Measurements from ENCODE around the gene CDX1. TPM values are rescaled to one million over a fixed set of nuclear protein-coding genes. Genes with fewer than 3 reads are reported as not detected.

Gene CDX1
- total and polyA plus RNA-seq, 2 experiments from 2014 or later = 43.3 to 54.6 TPM

GRCh38 chr5:150203832-150204589 is 37.4 kb downstream of the CDX1 start:
- no peaks in the 10 kb centered on the region for H3K9me3 ChIP-seq (ENCODE audit: low read depth)
- 83% methylated on average over 12 of the region's 12 CpGs for WGBS (ENCODE audit: low lambda C conversion rate, missing lambda C conversion rate)
- no peaks in the 10 kb centered on the region for H4K20me1 ChIP-seq (ENCODE audit: insufficient read depth, poor library complexity, severe bottlenecking)

GRCh38 chr5:150204590-150204960 is 38.0 kb downstream of the CDX1 start:
- H3K9me2 ChIP-seq (replicated peaks; ENCODE audit: insufficient read depth) = no peaks in the 10 kb centered on the region
- no peaks in the 10 kb centered on the region for H3K36me3 ChIP-seq (replicated peaks; ENCODE audit: insufficient read depth, low read depth)

More at GRCh38 chr5:150203832-150204589, 37.4 kb downstream of the CDX1 start:
- H3K4me3 ChIP-seq = no peak overlapping the region
- no peaks in the 10 kb centered on the region for H3K79me2 ChIP-seq
- H3K36me3 ChIP-seq (replicated peaks; ENCODE audit: insufficient read depth, low read depth) = no peaks in the 10 kb centered on the region
- H3K27ac ChIP-seq = no peak overlapping the region
- DNase-seq (ENCODE audit: low spot score) = no peak
- H2AFZ ChIP-seq = no peak overlapping the region
- H3K9me2 ChIP-seq (replicated peaks; ENCODE audit: insufficient read depth) = no peaks in the 10 kb centered on the region
- no peaks in the 10 kb centered on the region for H3K27me3 ChIP-seq
- no peaks in the 10 kb centered on the region for H3K4me1 ChIP-seq (ENCODE audit: insufficient read depth)
- no peak for TF ChIP-seq EZH2phosphoT487 (IDR thresholded peaks at IDR 0.05; ENCODE audit: low read depth, severe bottlenecking, unreplicated experiment)
- no peak for TF ChIP-seq EZH2 (IDR thresholded peaks at IDR 0.05; ENCODE audit: borderline replicate concordance)
- no peak for TF ChIP-seq CTCF (IDR thresholded peaks at IDR 0.05; ENCODE audit: poor library complexity)
- H3K4me2 ChIP-seq = no peak overlapping the region

DNA sequence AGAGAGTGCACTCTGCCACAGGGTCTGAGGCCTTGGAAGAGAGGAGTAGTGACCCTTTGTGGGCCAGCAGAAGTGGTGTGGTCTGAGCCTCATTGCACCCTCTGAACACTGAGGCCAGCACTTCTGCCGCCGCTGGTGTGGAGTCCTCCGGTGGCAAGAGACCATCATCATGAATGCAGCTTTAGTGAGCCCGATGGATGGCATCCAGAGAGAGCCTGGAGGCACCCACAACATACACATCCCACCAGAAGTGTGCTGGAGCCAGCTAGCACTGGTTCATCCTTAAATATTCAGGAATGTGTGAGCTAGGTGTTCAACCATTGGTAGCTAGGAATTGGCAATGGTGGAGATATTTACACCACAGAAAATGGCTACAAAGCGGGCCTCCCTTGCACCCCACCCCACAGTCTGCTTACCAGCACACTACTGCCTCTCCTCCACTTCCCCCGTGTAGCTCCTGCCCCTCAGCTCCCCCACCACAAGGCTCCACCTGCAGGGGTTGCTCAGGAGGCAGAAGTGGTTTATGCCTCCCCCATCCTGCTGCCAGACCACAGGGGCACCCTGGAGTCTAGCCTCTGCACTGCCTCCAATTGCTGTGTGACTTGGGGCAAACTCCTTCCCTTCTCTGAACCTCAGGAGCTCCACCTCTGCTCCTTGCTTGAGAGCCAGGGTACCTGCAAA is 39.7 kb downstream of the CDX1 start:
- 81% methylated on average over 6 of the region's 6 CpGs for WGBS (ENCODE audit: low lambda C conversion rate, missing lambda C conversion rate)
- H3K4me3 ChIP-seq = no peak overlapping the region
- no peak overlapping the region for H3K27ac ChIP-seq
- H2AFZ ChIP-seq = no peak overlapping the region
- H3K4me2 ChIP-seq = no peak overlapping the region
- no peaks in the 10 kb centered on the region for H3K9me3 ChIP-seq (ENCODE audit: low read depth)
- peaks cover 5% of the 10 kb centered on the region for H3K4me1 ChIP-seq (ENCODE audit: insufficient read depth)
- H3K27me3 ChIP-seq = no peaks in the 10 kb centered on the region
- DNase-seq (ENCODE audit: low spot score) = no peak
- no peaks in the 10 kb centered on the region for H3K9me2 ChIP-seq (replicated peaks; ENCODE audit: insufficient read depth)
- TF ChIP-seq EZH2phosphoT487 (IDR thresholded peaks at IDR 0.05; ENCODE audit: low read depth, severe bottlenecking, unreplicated experiment) (no peak), CTCF (IDR thresholded peaks at IDR 0.05; ENCODE audit: poor library complexity) (no peak), EZH2 (IDR thresholded peaks at IDR 0.05; ENCODE audit: borderline replicate concordance) (no peak)
- H3K36me3 ChIP-seq (replicated peaks; ENCODE audit: insufficient read depth, low read depth) = no peaks in the 10 kb centered on the region
- H3K79me2 ChIP-seq = no peaks in the 10 kb centered on the region
- no peaks in the 10 kb centered on the region for H4K20me1 ChIP-seq (ENCODE audit: insufficient read depth, poor library complexity, severe bottlenecking)

More at GRCh38 chr5:150204590-150204960, 38.0 kb downstream of the CDX1 start:
- Histone ChIP-seq H3K27ac (no peak overlapping the region), H3K79me2 (no peaks in the 10 kb centered on the region), H2AFZ (no peak overlapping the region), H3K4me3 (no peak overlapping the region), H4K20me1 (ENCODE audit: insufficient read depth, poor library complexity, severe bottlenecking) (no peaks in the 10 kb centered on the region), H3K9me3 (ENCODE audit: low read depth) (no peaks in the 10 kb centered on the region), H3K4me1 (ENCODE audit: insufficient read depth) (no peaks in the 10 kb centered on the region), H3K4me2 (no peak overlapping the region), H3K27me3 (no peaks in the 10 kb centered on the region)
- 98% methylated on average over 7 of the region's 13 CpGs for WGBS (ENCODE audit: low lambda C conversion rate, missing lambda C conversion rate)
- TF ChIP-seq EZH2phosphoT487 (IDR thresholded peaks at IDR 0.05; ENCODE audit: low read depth, severe bottlenecking, unreplicated experiment) = no peak
- no peak for TF ChIP-seq EZH2 (IDR thresholded peaks at IDR 0.05; ENCODE audit: borderline replicate concordance)
- no peak for TF ChIP-seq CTCF (IDR thresholded peaks at IDR 0.05; ENCODE audit: poor library complexity)
- no peak for DNase-seq (ENCODE audit: low spot score)

All from hepatocyte (in vitro differentiated cells).